Measurements from ENCODE around the gene HAUS3. TPM values are rescaled to one million over a fixed set of nuclear protein-coding genes. Genes with fewer than 3 reads are reported as not detected.

The HAUS3 gene
- total RNA-seq, 1 experiment from 2014 or later = 17.3 TPM

- H3K27ac ChIP-seq (ENCODE audit: low read depth, low read length) = no peak overlapping the region
- H3K9me3 ChIP-seq (ENCODE audit: control insufficient read depth in 1 of 2, insufficient read depth in 1 of 2, low read depth in 1 of 2, low read length in 2 of 2) = no peaks in the 10 kb centered on the region
- no peaks in the 10 kb centered on the region for H4K20me1 ChIP-seq (ENCODE audit: insufficient read depth)
- ChIA-PET POLR2A (no interaction called here), RAD21 (ENCODE audit: low non-redundant PET in 1 of 2, low total read pairs in 2 of 2, uncharacterized antibody in 2 of 2, unreplicated experiment in 2 of 2) (no interaction called here), CTCF (interaction anchor here (0.9 kb wide), 1 partner anchor 160 kb away, joined by 3 read pairs; no protein-coding TSS in a partner anchor)
- peaks cover 0 to 9% of the 10 kb centered on the region in 2 experiments; a peak in 2 of 4 replicates for H3K4me1 ChIP-seq (ENCODE audit: control insufficient read depth in 1 of 2, insufficient read depth in 2 of 2, low read length in 2 of 2)
- no peaks in the 10 kb centered on the region for H3K36me3 ChIP-seq (ENCODE audit: control insufficient read depth in 1 of 2, insufficient read depth in 2 of 2, low read length in 2 of 2)
- intact Hi-C loops (cut with micrococcal nuclease) = no loop called here
- no peak overlapping the region for H2AFZ ChIP-seq (ENCODE audit: low read depth, low read length, poor library complexity, severe bottlenecking)
- BruUV-seq (replicated peaks) = no TSS peak
- no peak overlapping the region for H3K9ac ChIP-seq (ENCODE audit: low read length)
- ATAC-seq (peak; percentile 60; the same call in 1 of the 2 replicates), DNase-seq (ENCODE audit: low read depth, low spot score) (no peak)
- H3K4me2 ChIP-seq (ENCODE audit: low read length) = no peak overlapping the region
- H3K27me3 ChIP-seq (ENCODE audit: insufficient read depth, low read length) = no peaks in the 10 kb centered on the region
- no peaks in the 10 kb centered on the region for H3K79me2 ChIP-seq (ENCODE audit: insufficient read depth, low read length)
- H3K9me2 ChIP-seq (ENCODE audit: insufficient read depth) = no peaks in the 10 kb centered on the region
- no peak overlapping the region for H3K4me3 ChIP-seq (replicated peaks in 1 of 2; ENCODE audit: low read depth in 1 of 2, low read length in 2 of 2)
- no peak for TF ChIP-seq POLR2A (IDR thresholded peaks at IDR 0.05; ENCODE audit: borderline replicate concordance, extremely low read depth, insufficient read depth, insufficient read length)
These were observed 39.8 kb upstream of the HAUS3 start for GRCh38 chr4:2281575-2282343.

- Histone ChIP-seq H3K9me3 (ENCODE audit: control insufficient read depth in 1 of 2, insufficient read depth in 1 of 2, low read depth in 1 of 2, low read length in 2 of 2) (no peaks in the 10 kb centered on the region), H3K9ac (ENCODE audit: low read length) (no peak overlapping the region), H3K4me2 (ENCODE audit: low read length) (no peak overlapping the region), H3K4me3 (replicated peaks in 1 of 2; ENCODE audit: low read depth in 1 of 2, low read length in 2 of 2) (no peak overlapping the region), H3K27me3 (ENCODE audit: insufficient read depth, low read length) (no peaks in the 10 kb centered on the region), H3K4me1 (ENCODE audit: control insufficient read depth in 1 of 2, insufficient read depth in 2 of 2, low read length in 2 of 2) (peaks cover 0 to 8% of the 10 kb centered on the region in 2 experiments; a peak in 2 of 4 replicates), H3K27ac (ENCODE audit: low read depth, low read length) (no peak overlapping the region), H3K36me3 (ENCODE audit: control insufficient read depth in 1 of 2, insufficient read depth in 2 of 2, low read length in 2 of 2) (no peaks in the 10 kb centered on the region), H3K79me2 (ENCODE audit: insufficient read depth, low read length) (no peaks in the 10 kb centered on the region), H2AFZ (ENCODE audit: low read depth, low read length, poor library complexity, severe bottlenecking) (no peak overlapping the region), H3K9me2 (ENCODE audit: insufficient read depth) (no peaks in the 10 kb centered on the region), H4K20me1 (ENCODE audit: insufficient read depth) (no peaks in the 10 kb centered on the region)
- BruUV-seq (replicated peaks) = no TSS peak
- no peak for TF ChIP-seq FOSL1 (IDR thresholded peaks at IDR 0.05; ENCODE audit: low read depth)
- peak in 1 of 3 experiments; percentile 24; a peak in 1 of 6 replicates for TF ChIP-seq CTCF (IDR thresholded peaks at IDR 0.05 in 2 of 3, conservative IDR thresholded peaks at IDR 0.05 in 1 of 3; ENCODE audit: borderline replicate concordance in 1 of 3, insufficient read depth in 1 of 3, low read depth in 2 of 3, low read length in 2 of 3)
- ChIA-PET POLR2A (no interaction called here), CTCF (no interaction called here), RAD21 (ENCODE audit: low non-redundant PET in 1 of 2, low total read pairs in 2 of 2, uncharacterized antibody in 2 of 2, unreplicated experiment in 2 of 2) (no interaction called here)
- no peak for DNase-seq (ENCODE audit: low read depth, low spot score)
- no peak for ATAC-seq
- intact Hi-C loops (cut with micrococcal nuclease) = loop anchor here (1.0 kb wide), 1 partner anchor 161 kb away; no protein-coding TSS in a partner anchor
These were observed 38.8 kb upstream of the HAUS3 start for GRCh38 chr4:2280531-2281300.
